ENCODE measurements around the gene DGKB. TPM values are rescaled to one million over a fixed set of nuclear protein-coding genes. Genes with fewer than 3 reads are reported as not detected.

DGKB gene
- total and polyA plus RNA-seq, 2 of the 8 experiments (the other 6 are each of a cell fraction or from before 2014, with no cell fraction given), result 1.9 to 2.6 TPM

DNA sequence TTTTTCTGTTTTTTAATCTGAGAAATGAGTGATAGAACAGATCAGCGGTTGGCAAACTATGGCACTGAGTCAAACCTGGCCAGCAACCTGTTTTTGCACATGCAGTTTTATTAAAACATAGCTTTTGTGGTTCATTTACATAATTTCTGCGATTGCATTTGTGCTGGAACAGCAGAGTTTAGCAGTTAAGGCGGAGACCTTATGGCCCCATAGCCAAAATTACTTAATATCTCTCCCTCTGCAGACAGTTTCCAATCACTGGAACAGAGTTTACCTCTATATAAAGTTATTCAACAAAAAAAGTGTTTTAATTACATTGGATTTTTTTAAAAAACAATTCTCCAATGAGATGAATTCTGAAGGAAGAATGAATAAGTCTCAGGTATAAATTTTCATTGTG, 212.1 kb downstream of the DGKB start (continued):
- TF ChIP-seq, protein P1, sequence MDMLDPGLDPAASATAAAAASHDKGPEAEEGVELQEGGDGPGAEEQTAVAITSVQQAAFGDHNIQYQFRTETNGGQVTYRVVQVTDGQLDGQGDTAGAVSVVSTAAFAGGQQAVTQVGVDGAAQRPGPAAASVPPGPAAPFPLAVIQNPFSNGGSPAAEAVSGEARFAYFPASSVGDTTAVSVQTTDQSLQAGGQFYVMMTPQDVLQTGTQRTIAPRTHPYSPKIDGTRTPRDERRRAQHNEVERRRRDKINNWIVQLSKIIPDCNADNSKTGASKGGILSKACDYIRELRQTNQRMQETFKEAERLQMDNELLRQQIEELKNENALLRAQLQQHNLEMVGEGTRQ (IDR thresholded peaks at IDR 0.05; ENCODE audit: low read length), result no peak
- no peak for TF ChIP-seq SUZ12 (IDR thresholded peaks at IDR 0.05; ENCODE audit: low read length)
- no peak for TF ChIP-seq POU5F1 (IDR thresholded peaks at IDR 0.05; ENCODE audit: low read depth, low read length)
- no peak for TF ChIP-seq KDM5A (IDR thresholded peaks at IDR 0.05; ENCODE audit: low read length)
- TF ChIP-seq NANOG (IDR thresholded peaks at IDR 0.05; ENCODE audit: insufficient read depth, low read depth, low read length, poor library complexity, severe bottlenecking), result no peak
- TF ChIP-seq CREB1 (IDR thresholded peaks at IDR 0.05), result no peak

Measured in H1 (cell line).